HG03159 (cell line): ENCODE data around the gene HDGFL2.

Experiments used
- ATAC-seq: cut with Tn5 transposase; IDR thresholded peaks from one replicate; pipeline ENCODE4 v1.9.1; 2021; ENCODE audit warnings: mild to moderate bottlenecking, moderate library complexity; ENCODE audit not compliant: unreplicated experiment

Gene HDGFL2

DNA sequence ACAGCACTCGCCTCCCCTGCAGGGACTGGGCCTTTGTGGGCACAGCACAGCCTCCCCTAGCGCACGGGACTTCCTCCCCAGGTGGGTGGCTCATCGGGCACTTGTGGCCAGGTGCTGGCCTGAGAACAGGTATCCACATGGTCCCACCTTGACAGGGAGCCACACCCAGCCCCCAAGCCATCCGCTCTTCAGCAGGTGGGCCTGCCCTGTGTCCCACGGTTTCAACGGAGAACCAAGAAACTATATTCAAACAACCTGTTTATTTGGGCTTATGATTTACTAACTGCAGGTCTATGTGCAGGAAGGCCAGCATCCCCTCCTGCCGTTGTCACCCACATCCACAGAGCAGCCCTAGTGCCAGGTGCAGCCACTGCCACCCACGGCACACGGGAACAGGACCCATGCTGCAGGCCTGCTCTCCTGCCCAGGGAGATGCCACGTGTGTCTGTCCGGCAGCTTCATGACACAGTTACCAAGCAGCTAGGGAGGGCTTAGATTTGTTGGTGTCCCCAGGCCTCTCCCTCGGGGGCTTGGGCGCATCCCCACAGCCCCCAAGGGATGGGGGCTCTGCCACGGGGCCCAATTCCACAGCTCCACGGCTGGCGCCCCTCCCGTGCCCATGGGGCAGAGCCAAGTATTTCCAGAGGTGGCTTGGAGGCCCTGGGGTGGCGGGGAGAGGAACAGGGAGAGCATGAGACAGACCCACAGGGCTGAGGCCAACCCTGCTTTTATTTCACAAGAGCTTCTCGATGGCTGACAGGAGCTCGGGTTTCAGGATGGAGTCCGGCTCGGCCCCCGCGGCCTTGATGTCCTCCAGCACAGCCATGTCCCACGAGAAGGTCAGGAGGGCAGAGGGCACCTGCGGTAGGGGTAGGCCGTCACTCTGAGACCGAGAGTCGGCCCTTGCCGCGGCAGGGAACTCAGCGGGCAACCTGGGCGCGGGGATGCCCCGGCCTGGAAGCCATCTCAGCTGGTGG is 27.0 kb upstream of the HDGFL2 start:
- no peak for ATAC-seq

DNA sequence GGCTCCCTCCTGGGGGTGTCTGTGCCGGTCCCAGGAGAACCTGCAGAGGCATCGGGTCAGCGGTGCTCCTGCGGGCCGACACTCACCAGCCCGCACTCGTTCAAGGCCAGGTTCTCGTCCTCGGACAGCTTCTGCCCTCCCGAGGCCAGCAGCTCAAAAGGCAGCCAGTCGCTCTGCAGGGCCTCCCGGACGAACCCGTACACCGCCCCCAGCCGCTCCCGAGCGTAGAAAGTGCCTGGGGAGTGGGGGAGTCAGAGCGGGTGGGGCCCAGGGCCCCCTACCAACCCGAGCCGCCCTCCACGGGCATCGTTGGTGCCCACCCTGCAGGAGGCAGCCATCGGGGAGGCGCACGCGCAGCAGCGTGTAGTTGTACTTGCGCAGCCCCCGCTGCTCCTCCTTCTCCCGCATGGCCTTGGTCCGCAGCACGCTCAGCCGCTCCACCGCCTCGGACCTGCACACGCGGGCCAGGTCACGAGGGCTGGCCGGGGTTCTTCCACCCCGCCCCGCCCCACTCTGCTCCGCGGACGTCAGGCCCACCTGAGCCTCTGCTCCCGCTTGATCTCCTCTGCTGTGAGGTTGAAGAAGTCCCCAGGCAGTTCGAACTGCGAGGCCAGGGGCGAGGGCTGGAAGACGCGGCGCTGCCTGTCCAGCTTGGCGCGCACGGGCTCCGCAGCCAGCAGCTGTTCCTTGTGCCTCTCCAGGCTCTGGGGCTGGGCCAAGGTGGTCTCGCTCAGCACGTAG is 26.0 kb upstream of the HDGFL2 start:
- ATAC-seq = no peak

DNA sequence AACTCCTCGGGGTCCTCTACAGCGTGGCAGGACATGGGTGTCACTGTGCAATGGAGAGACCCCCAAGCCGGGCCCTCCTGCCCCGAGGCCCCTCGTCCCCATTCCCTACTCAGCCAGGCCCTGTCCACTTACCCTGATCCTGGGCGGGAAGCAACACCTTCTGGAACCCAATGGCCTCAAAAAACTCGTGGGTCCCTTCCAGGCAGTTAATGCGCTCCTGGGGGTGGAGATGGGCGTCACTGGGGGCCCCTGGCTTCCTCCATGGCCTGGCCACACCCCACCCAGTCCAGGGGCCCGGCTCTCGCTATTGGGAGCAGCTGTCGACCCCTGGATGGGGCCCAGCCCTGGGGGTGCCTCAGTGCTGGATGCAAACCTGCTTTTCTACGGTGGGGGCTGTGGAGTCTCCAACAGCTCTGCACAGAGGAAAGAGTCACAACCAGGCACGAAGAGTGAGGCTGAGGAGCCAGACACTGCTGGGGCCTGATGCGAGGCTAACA is 25.3 kb upstream of the HDGFL2 start:
- ATAC-seq = no peak

DNA sequence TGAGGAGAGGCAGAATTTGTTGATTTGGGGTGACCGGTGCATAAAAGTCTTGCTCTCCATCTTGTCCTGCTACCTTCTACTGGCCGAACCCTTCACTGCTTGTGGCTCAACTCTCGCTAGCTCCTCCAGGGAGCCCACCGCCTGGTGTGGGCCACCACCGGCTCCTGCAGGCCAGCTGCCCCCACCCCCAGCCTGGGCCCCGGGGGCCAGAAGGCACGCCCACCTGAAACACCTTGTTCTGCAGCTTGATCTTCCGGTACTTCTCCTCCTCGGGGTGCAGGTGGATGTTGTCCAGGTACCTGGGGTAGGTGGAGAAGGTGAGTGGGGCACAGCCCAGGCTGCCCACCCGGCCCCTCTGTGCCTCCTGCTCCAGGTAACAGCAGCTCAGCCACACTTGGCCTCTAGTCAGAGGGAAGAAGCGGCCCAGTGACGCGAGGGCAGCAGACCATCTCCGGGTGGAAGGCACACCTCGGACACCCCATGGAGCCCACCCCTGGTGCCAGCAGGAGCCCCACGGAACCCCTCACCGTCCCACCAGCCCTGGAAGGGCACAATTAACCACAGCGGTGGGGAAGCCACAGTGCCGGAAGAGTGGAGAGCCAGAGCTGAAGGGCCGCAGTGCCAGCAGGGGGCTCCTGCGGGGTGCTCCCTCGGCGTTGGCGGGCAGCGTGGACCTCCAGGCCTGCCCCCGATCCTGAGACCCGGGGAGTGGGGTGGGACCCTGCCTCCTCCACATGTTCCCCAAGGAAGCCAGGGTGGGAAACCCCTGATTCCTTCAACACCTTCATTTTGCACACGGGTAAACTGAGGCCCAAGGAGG is 24.6 kb upstream of the HDGFL2 start:
- no peak for ATAC-seq

DNA sequence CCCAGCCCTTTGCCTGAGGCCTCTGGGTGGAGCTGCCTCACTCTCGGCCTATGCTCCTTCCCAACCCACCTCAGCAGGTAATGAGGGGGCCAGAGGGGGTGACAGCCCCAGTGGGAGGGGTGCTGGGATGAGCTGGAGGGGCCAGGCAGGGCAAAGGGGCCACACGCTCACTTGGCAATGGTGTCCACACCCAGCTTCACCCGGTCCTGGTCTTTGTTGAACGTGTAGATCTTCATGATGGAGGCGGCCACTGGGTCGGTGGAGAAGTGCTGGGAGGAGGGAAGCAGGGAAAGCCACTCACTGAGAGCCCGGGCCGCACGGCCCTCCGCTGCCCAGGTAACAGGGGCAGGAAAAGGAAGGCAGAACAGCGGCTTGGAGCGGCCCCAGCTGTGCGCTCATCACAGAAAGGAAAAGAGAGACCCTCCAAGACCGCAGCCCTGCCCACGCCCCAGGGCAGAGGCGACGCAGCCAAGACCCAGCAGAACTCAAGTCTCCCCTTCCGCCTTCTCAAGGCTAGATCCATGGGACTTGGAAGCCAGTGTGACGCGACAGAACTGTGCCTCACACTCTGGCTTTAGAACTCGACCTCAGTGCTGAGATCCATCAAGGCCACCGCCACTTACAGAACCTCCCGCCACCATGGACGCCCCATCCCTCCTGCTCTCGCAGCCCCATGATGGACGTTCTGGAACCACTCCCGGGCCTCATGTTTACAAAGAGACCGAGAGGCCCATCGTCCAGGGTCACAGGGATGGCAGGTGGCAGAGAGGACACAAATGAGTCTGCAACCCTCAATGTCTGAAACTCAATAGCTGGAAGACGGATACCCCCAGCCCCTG is 23.7 kb upstream of the HDGFL2 start:
- no peak for ATAC-seq

DNA sequence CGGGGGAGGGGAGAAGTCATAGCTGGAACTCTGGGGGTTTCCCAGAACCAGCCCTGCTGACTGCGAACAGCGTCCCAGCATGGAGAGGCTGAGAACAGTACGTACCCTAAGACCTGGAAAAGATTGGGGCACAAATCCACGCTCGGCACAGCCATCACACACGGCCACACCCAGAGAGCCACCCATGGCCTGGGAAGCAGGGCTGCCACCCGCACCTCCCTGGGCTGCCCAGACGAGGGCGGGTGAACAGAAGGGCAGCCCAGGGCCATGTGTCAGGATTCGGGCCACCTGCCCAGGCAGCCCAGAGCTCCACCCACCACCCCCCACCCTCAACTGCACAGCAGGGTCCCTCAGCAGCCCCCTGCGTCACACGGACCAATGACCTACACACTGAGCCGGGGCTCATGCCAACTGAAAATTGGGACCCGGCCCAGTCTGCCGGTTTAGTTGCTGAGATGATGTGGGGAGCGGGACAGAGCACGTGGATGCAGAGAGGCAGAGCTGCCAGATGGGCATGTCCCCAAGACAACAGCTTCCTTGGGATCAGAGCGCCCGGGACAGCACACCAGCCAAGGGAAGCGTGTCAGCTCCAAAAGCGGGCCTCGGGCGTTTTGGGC is 23.0 kb upstream of the HDGFL2 start:
- no peak for ATAC-seq

DNA sequence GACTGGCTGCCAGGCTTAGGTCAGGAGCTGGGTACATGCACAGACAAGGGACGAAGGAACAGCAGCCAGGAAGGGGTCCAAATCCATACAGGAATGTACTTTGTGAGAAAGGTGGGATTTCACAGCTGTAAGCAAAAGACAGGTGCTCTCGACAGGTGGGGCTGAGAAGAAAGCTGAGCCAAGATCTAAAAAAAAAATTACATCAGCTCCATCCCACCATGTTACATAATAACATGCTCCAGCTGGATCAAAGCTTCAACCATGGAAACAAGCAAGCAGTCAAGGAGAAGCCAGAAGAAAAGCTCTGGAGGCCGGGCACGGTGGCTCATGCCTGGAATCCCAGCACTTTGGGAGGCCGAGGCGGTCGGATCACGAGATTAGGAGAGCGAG is 22.5 kb upstream of the HDGFL2 start:
- ATAC-seq = no peak

DNA sequence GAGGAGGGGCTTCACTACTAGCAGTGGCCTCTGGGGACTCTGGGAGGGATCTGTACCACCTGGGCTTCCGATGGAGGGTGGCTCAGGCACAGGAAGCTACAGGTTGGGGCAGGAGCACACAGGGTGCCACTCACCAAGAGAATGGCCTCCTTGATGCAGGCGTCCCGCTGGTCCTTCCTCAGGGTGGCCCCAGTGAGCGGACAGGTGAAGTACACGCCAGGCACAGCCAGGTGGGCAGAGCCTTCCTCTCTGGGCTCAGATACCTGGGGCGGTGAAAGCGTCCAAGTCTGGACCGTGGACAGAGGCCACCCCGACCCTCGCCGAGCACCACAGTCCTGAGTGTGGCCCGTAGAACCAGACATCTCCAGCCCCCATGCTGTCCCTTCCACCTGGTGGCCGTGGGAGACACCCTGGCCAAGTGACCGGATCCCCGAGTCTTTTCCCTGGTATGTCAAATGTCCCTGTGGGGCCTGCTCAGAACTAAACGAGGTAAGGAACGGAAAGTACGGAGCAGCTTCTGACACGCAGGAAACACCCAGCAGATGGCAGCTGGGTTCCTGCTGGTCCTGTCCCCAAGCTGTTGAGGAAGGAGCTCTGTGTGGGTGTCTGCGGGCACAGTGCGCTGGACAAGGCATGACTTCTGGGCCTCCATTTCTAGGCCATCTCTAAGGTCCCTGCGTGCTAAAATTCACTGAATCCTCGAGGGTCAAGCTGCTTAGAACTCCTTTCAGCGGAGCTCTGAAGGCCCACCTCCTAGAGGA is 19.7 kb upstream of the HDGFL2 start:
- ATAC-seq = no peak

DNA sequence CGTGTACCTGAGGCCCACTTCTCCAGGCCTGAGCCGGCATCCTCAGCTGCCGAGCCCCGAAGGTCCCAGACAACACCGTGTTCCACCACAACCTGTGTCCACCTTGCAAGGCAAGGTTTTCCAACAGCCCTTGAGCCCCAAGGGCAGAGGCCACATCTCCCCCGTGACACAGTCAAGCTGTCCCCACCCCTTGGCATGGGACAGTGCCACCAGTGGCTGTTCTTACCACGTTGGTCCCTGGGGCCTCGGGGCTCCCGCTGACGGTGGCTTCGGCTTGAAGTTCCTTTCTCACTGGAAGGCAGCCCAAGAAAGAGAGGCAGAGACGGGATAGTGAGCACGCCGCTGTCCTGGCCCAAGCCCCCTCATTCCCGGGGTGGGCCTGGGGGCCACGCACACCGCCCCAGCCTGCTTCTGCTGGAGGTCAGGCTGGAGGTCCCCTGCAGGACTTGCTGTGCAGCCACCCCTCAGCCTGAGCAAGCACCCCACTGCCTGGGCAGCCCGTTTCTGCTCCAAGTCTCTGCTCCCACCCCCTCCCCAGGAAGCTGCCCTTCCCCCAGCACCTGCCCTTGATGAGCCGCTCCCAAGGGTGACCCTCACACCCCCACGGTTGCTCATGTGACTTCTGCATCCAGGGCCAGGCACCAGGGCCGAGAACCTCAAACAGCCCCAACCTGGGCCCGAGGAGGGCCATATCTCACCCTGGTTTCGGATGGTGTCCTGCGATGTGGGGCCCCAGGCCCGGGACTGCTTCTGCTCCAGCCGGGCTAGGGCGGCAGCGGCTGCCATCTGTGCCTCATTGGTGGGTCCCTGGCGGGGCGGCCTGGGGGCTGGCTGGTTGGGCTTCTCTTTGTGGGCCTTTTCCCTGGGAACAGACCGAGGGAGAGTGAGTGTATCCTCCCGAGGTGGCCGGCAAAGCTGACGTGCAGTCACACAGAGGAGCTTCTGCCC is 18.6 kb upstream of the HDGFL2 start:
- ATAC-seq = no peak

DNA sequence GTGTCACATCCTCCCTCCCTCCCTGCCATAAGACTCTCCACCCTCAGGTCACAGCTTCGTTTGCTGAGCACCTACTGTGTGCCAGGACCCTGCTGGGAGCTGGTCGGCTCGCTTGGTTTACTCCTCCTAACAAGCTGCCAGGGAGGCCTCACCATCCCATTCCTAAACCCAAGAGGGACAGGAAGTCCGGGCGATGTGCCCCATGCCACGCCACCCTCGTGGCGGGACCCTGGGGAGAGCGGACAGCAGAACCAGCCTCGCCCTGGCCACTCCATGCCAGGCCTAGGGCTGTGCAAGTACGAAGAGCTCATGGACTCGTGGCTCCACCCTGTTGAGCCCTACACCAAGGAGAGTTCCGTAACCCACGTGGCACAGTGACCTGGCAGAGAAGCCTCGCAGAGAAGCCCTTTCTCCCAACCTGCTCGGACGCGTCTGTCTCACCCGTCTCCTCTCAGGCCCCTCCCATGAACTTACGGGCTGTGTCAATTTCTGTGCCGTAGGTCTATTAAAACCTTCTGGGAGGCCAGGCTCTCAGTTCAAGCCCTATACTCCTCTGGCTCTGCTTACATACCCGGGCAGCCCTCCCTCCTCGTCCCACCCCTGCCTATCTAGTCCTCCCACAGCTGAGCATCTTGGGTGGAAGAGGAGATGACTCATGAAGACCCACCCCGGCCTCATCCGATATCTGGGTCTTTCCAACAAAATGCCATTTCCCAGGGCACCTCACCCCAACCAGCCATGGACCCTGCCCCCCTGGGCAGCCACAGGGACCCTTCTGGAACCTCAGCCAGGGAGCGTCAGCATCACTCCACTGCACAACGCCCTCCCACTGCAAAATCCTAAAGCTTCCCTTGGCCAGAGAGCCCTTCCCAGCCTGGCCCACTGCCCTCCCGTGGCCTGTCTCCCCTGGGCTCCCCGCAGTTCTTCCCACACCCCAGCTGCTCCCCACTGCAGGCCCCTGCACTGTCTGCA is 17.1 kb upstream of the HDGFL2 start:
- no peak for ATAC-seq

DNA sequence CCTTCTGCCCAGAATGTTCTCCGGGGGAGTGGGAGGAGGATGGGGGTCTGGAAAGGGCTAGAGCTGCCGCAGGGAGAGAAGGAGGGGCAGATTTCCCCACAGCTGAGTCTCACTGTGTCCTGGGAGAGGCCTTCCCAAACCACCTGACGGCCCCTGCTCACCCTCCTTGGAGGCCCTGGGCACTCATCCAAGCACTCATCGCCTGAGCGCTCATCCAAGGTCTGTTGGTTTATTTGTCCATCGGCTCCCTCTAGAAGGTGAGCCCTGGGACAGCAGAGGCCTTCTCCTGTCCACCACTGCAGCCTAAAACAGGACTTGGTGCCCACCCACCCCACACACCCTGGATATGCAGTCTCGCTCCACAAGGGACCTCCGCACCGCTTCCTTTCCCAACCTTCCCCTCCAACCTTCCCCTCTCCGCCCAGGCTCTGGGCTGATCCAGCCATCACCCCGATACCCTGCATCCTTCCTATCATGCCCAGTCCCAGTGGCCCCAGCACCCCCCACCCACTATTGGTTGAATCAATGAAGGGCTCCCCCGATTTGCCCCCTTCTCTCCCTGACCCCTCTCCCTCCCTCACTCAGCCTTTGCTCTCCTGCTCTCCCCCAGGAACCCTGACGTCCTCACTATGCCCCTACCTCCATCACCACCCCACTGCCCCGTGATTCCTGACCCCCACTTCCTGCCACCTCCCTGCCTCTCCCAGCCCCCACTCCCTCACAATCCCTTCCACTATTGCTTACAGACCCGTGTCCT is 16.2 kb upstream of the HDGFL2 start:
- no peak for ATAC-seq

DNA sequence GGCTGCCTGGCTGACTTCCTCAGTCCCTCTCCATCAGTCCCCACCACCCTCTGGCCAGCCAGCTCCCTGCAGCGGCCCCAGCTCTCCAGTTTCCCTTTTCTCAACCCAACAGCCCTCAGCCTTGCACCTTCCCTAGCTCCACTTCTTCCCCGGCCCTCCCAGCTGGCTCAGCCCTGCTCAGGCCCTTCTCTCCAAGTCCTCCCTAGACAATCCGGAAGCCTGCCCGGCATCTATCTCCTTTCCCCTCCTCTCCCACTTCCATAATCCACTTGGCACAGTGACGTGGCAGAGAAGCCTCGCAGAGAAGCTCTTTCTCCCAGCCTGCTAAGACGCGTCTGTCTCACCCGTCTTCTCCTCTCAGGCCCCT is 15.6 kb upstream of the HDGFL2 start:
- no peak for ATAC-seq

DNA sequence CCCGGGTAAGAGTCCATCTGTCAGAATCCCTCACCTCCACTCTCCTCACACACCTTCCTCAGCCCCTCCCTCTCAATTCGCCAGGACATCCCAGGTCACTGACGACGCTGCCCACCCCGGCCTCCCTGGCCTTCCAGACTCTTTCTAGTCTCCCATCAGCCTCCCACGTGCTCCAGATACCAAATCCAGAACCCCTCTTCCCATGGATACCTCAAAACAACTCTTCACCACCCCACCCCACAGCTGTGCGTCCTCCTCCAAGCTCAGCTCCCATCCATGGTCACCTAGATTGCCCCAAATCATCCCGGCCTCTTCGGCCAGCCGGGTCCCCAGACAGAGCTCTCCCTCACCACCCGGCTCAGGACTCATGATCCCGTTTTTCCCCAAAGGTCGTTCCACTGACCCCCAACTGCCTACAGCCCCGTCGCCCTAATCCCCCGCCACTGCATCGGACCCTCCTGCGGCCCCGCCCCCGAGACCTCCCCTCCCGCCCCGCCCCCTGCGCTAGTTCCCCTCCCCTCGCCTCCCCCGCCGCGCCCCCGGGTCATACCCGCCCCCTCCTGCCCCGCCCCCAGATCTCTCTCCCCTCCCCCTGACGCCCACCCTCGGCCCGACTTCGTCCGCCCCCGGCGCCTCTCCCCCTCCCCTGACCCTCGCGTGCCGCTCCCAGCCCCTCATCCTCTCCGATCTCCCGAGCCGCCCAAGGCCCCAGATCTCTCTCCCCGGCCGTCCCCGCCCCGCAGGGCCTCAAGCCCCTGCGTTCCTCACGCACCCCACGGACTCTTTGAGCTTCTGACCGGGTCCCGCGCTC is 15.0 kb upstream of the HDGFL2 start:
- peak; percentile 16 for ATAC-seq

DNA sequence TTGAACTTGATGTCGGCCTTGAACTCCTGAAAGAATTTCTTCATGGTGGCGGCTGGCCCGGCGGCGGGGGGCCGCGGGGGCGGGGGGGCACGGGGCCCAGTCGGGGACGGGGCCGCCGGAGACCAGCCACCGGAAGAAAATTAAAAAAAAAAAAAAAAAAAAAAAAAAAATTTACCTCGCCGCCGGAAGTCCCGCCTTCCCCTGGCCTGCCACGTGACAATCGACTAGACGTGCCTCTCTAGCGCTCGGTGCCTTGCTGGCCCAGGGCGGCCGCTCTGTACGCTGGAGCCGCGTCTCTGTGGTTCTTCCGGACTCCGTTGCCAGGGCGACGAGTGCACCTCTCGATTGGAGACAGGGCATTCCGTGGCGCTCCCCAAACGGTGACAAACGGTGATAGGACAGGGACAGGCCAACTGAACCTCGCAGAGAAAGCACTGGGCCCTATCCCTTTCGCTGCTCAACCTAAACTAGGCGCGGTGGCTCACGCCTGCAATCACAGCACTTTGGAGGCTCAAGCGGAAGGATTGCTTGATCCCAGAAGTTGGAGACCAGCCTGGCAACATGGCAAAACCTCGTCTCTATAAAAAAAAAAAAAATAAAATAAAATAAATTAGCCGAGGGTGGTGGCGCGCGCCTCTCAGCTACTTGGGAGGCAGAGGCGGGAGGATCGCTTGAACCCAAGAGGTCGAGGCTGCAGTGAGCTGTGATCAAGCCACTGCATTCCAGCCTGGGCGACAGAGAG is 14.3 kb upstream of the HDGFL2 start, which contains the start of gene UBXN6:
TSS of gene UBXN6 (minus strand) at position 141 of the 742 bp plus-strand sequence. CDS start at position 44, 97 bp downstream.
- ATAC-seq = peak; percentile 83
